A549 (cell line): ENCODE measurements around the gene RRBP1. TPM values are rescaled to one million over a fixed set of nuclear protein-coding genes. Genes with fewer than 3 reads are reported as not detected.

Experiments
- ATAC-seq, 2 experiments: fragments of 200-7000 bp in 1 of 2; fragments of >200 bp in 1 of 2; cut with Nextera tagmentation in 1 of 2; cut with Tn5 transposase in 1 of 2; 3 replicates each; pipeline versions ENCODE4 v1.8.0 to v1.9.1; 2018 to 2020; ENCODE audit warnings: mild to moderate bottlenecking in 1 of 2, moderate library complexity in 1 of 2
- CTCF ChIA-PET: fragments of 300-600 bp; sonication (Branson Sonifier 250); formaldehyde crosslinking; extraction: SDS; loops from one replicate; lab custom pipeline; 2021; ENCODE audit warnings: antibody characterized with exemption, inconsistent platforms; lab: Yijun Ruan, JAX
- POLR2A ChIA-PET: fragments of 350-600 bp; formaldehyde crosslinking; extraction: SDS; loops from one replicate; lab custom pipeline; 2021; ENCODE audit warnings: antibody characterized with exemption, inconsistent platforms; lab: Yijun Ruan, JAX
- DNase-seq, 2 experiments: peaks; one replicate each; pipeline versions ENCODE4 v3.0.0 to v3.0.0-alpha.2; 2011 to 2016; ENCODE audit warnings: low read depth in 1 of 2, low spot score in 1 of 2
- FAIRE-seq: peaks from 2 replicates; lab custom pipeline; 2011; peaks lifted over from hg19 to GRCh38; lab: Jason Lieb, UNC
- H3K27ac ChIP-seq, 2 experiments: fragments of >200 bp; sonication (Bioruptor Twin); formaldehyde crosslinking; 3 replicates each; pipeline ENCODE4 v1.5.1; 2016 to 2017
- H3K4me1 ChIP-seq: fragments of >200 bp; sonication (Bioruptor Twin); formaldehyde crosslinking; 3 replicates; pipeline ENCODE4 v1.6.1; 2016
- H3K4me2 ChIP-seq: fragments of >200 bp; sonication (Bioruptor Twin); formaldehyde crosslinking; 3 replicates; pipeline ENCODE4 v1.6.1; 2016
- H3K4me3 ChIP-seq: fragments of >200 bp; sonication (Bioruptor Twin); formaldehyde crosslinking; 3 replicates; pipeline ENCODE4 v1.5.1; 2016
- H3K9me3 ChIP-seq: fragments of >200 bp; sonication (Bioruptor Twin); formaldehyde crosslinking; 3 replicates; pipeline ENCODE4 v1.6.1; 2016
- CEBPB ChIP-seq, 2 experiments: fragments of >200 bp in 1 of 2; sonication (Bioruptor Twin) in 1 of 2; formaldehyde crosslinking in 1 of 2; IDR thresholded peaks; 2 replicates each; pipeline ENCODE4 v1.6.1; 2012 to 2016
- E2F6 ChIP-seq: IDR thresholded peaks from 2 replicates; pipeline ENCODE4 v1.6.1; 2012; ENCODE audit warnings: low read depth, borderline replicate concordance
- EHMT2 ChIP-seq: fragments of 200-600 bp; sonication (generic); IDR thresholded peaks from 2 replicates; pipeline ENCODE4 v1.6.1; 2016; ENCODE audit warnings: antibody characterized with exemption, low read depth, mild to moderate bottlenecking, moderate library complexity
- EP300 ChIP-seq, 2 experiments: fragments of >200 bp; sonication (Bioruptor Twin); formaldehyde crosslinking; IDR thresholded peaks; 2 replicates in 1 of 2; 3 replicates in 1 of 2; pipeline ENCODE4 v1.6.1; 2016 to 2017
- FOSL2 ChIP-seq, 2 experiments: fragments of 450-650 bp in 1 of 2; fragments of >200 bp in 1 of 2; sonication (Bioruptor Twin) in 1 of 2; formaldehyde crosslinking; IDR thresholded peaks; 2 replicates each; pipeline versions ENCODE4 v1.5.0 to v1.6.1; 2016 to 2020; ENCODE audit warnings: mild to moderate bottlenecking in 1 of 2, moderate library complexity in 1 of 2
- FOXS1 ChIP-seq: fragments of 250-450 bp; sonication (Bioruptor Pico); IDR thresholded peaks from 2 replicates; pipeline ENCODE4 v1.5.0; 2020; ENCODE audit warnings: mild to moderate bottlenecking, moderate library complexity
- GATA3 ChIP-seq: IDR thresholded peaks from 2 replicates; pipeline ENCODE4 v1.6.1; 2012; ENCODE audit warnings: borderline replicate concordance
- HDAC2 ChIP-seq: fragments of 200-600 bp; sonication (generic); IDR thresholded peaks from 2 replicates; pipeline ENCODE4 v1.6.1; 2016
- HOXB13 ChIP-seq: fragments of 250-450 bp; sonication (Bioruptor Pico); IDR thresholded peaks from 2 replicates; pipeline ENCODE4 v1.5.0; 2020; ENCODE audit warnings: low read depth, mild to moderate bottlenecking, moderate library complexity
- JUN ChIP-seq, 2 experiments: fragments of >200 bp; sonication (Bioruptor Twin); formaldehyde crosslinking; IDR thresholded peaks; 2 replicates in 1 of 2; 3 replicates in 1 of 2; pipeline ENCODE4 v1.6.1; 2016 to 2017
- KDM1A ChIP-seq: fragments of 200-600 bp; sonication (generic); IDR thresholded peaks from 2 replicates; pipeline ENCODE4 v1.6.1; 2016; ENCODE audit warnings: low read depth, mild to moderate bottlenecking
- MAFK ChIP-seq: fragments of 450-650 bp; IDR thresholded peaks from 2 replicates; pipeline ENCODE4 v1.6.1; 2014; ENCODE audit not compliant: partially characterized antibody
- MAZ ChIP-seq: fragments of 150-350 bp; IDR thresholded peaks from 2 replicates; pipeline ENCODE4 v1.6.1; 2014; ENCODE audit warnings: antibody characterized with exemption, low read depth, low read length, borderline replicate concordance
- NFE2L2 ChIP-seq: fragments of 150-350 bp; conservative IDR thresholded peaks from 2 replicates; pipeline ENCODE4 v1.6.1; 2014; ENCODE audit warnings: low read length
- POLR2A ChIP-seq: IDR thresholded peaks from 2 replicates; pipeline ENCODE4 v1.6.1; 2012; ENCODE audit warnings: mild to moderate bottlenecking, low read length
- POLR2AphosphoS2 ChIP-seq: conservative IDR thresholded peaks from 2 replicates; pipeline ENCODE4 v1.6.1; 2012; ENCODE audit warnings: low read length, improper control_type of control experiment, inconsistent platforms
- TFCP2L1 ChIP-seq: fragments of 250-450 bp; sonication (Bioruptor Pico); IDR thresholded peaks from 2 replicates; pipeline ENCODE4 v1.5.0; 2021; ENCODE audit warnings: mild to moderate bottlenecking
- ZC3H11A ChIP-seq: fragments of 450-650 bp; IDR thresholded peaks from 2 replicates; pipeline ENCODE4 v1.6.1; 2014; ENCODE audit warnings: antibody characterized with exemption, mild to moderate bottlenecking
- ZFP36 ChIP-seq: fragments of 450-650 bp; IDR thresholded peaks from 2 replicates; pipeline ENCODE4 v1.6.1; 2014; ENCODE audit warnings: borderline replicate concordance; ENCODE audit not compliant: partially characterized antibody
- ZNF302 ChIP-seq: fragments of 250-450 bp; sonication (Bioruptor Pico); IDR thresholded peaks from 2 replicates; pipeline ENCODE4 v1.9.0; 2021; ENCODE audit warnings: inconsistent platforms, mild to moderate bottlenecking, moderate library complexity
- WGBS: methylation state at CpG from one replicate; pipeline ENCODE4 v1.1.6; 2017; ENCODE audit errors: missing lambda C conversion rate; 5-methylcytosine and 5-hydroxymethylcytosine counted together
- polyA plus RNA-seq, 4 experiments: library from polyadenylated mRNA; depleted of rRNA in 3 of 4; stranded (reverse); fragments of >200 nt; fragmentation: RNase III in 1 of 4; extraction: RNeasy Plus Mini Kit Qiagen cat#74134 plus additional on column Dnase treatment in 1 of 4; gene quantifications; 2 replicates in 3 of 4; 3 replicates in 1 of 4; pipeline ENCODE4 v1.2.3, GENCODE V29; 2011 to 2017
- TF ChIP-seq, protein P1 (sequence below): fragments of >200 bp; sonication (Bioruptor Twin); formaldehyde crosslinking; IDR thresholded peaks from 2 replicates; pipeline ENCODE4 v1.6.1; 2016
- TF ChIP-seq, protein P2 (sequence below): fragments of >200 bp; sonication (Bioruptor Twin); formaldehyde crosslinking; IDR thresholded peaks from 3 replicates; pipeline ENCODE4 v1.5.1; 2016

The RRBP1 gene
- polyA plus RNA-seq, 2 of the 4 experiments (the other 2 are of a cell fraction): 51.6 to 79.6 TPM

GRCh38 chr20:17631576-17632319 is 50.3 kb downstream of the RRBP1 start:
- WGBS: 92% methylated on average over 9 of the region's 9 CpGs
- CTCF ChIA-PET: interaction anchor here (0.7 to 20.6 kb wide), 12 partner anchors 10 to 827 kb away, joined by 3 to 501 read pairs (median 4); partner anchors contain the start of gene BFSP1

GRCh38 chr20:17630806-17631195 is 51.2 kb downstream of the RRBP1 start:
- no peak for TF ChIP-seq ZC3H11A
- TF ChIP-seq E2F6: no peak
- TF ChIP-seq KDM1A: no peak
- TF ChIP-seq GATA3: no peak
- no peak for TF ChIP-seq FOSL2 (IDR thresholded peaks at IDR 0.05)
- no peak for TF ChIP-seq FOSL2 (CRISPR knock-in tag; IDR thresholded peaks at IDR 0.05)
- TF ChIP-seq HDAC2: no peak
- TF ChIP-seq EP300 (IDR thresholded peaks at IDR 0.05): no peak
- DNase-seq: no peak
- Histone ChIP-seq H3K4me1 (no peaks in the 10 kb centered on the region), H3K4me3 (no peak overlapping the region), H3K27ac (no peak overlapping the region), H3K9me3 (no peaks in the 10 kb centered on the region), H3K4me2 (no peak overlapping the region)
- no peak for FAIRE-seq
- ChIA-PET CTCF (interaction anchor here (1.2 to 20.6 kb wide), 11 partner anchors 11 to 382 kb away, joined by 3 to 501 read pairs (median 5); partner anchors contain the start of genes BFSP1 and RRBP1), POLR2A (no interaction called here)
- WGBS: 93% methylated on average over 6 of the region's 6 CpGs
- ATAC-seq: no peak

More at GRCh38 chr20:17631576-17632319, 50.3 kb downstream of the RRBP1 start:
- POLR2A ChIA-PET: no interaction called here
- no peak overlapping the region for H3K4me3 ChIP-seq
- no peak for TF ChIP-seq NFE2L2
- no peak for TF ChIP-seq HOXB13 (CRISPR knock-in tag)
- TF ChIP-seq JUN (IDR thresholded peaks at IDR 0.05): no peak
- TF ChIP-seq, protein P1, sequence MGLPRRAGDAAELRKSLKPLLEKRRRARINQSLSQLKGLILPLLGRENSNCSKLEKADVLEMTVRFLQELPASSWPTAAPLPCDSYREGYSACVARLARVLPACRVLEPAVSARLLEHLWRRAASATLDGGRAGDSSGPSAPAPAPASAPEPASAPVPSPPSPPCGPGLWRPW: no peak
- TF ChIP-seq, protein P2, sequence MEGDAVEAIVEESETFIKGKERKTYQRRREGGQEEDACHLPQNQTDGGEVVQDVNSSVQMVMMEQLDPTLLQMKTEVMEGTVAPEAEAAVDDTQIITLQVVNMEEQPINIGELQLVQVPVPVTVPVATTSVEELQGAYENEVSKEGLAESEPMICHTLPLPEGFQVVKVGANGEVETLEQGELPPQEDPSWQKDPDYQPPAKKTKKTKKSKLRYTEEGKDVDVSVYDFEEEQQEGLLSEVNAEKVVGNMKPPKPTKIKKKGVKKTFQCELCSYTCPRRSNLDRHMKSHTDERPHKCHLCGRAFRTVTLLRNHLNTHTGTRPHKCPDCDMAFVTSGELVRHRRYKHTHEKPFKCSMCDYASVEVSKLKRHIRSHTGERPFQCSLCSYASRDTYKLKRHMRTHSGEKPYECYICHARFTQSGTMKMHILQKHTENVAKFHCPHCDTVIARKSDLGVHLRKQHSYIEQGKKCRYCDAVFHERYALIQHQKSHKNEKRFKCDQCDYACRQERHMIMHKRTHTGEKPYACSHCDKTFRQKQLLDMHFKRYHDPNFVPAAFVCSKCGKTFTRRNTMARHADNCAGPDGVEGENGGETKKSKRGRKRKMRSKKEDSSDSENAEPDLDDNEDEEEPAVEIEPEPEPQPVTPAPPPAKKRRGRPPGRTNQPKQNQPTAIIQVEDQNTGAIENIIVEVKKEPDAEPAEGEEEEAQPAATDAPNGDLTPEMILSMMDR: no peak
- peak; percentile 65; the same call in 1 of the 2 replicates for TF ChIP-seq KDM1A
- FAIRE-seq: no peak
- H3K9me3 ChIP-seq: no peaks in the 10 kb centered on the region
- no peaks in the 10 kb centered on the region for H3K4me1 ChIP-seq
- ATAC-seq: no peak
- DNase-seq: no peak
- no peak overlapping the region for H3K4me2 ChIP-seq
- H3K27ac ChIP-seq: no peak overlapping the region

DNA sequence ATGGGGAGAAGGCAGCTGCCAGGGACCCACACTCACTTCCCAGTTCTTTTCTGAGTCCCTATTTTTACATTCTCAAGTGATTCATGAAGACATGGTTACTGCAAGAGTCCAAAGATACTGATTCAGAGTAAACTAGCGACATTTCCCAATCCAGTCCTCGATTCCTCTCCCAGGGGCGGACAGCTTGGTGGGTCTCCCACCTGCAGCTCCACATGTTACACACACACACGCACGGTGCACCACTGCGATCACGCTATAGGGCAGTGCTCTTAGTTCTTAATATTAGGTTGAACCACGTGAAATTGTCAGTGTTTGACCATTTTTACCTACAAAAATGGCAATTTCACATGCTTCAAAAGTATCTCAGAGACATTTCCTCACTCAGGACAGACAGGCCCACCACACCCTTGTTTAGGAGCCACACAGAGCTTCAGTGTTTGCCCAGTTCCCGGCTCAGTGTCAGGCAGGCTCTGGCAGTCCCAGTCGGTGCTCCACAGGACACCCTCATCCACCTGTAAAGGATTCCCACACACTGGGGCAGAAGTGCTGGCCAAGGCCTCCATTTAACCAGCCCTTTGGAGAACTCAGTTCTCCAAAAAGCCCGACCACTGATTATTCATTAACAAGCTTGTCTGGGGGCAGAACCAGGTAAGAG is 51.8 kb downstream of the RRBP1 start:
- Histone ChIP-seq H3K4me1 (no peaks in the 10 kb centered on the region), H3K4me2 (no peak overlapping the region), H3K4me3 (no peak overlapping the region), H3K9me3 (no peaks in the 10 kb centered on the region), H3K27ac (no peak overlapping the region)
- no peak for ATAC-seq
- CTCF ChIA-PET: interaction anchor here (0.9 to 20.6 kb wide), 11 partner anchors 11 to 383 kb away, joined by 3 to 501 read pairs (median 5); partner anchors contain the start of genes BFSP1 and RRBP1
- WGBS: 86% methylated on average over 11 of the region's 11 CpGs
- TF ChIP-seq FOXS1 (CRISPR knock-in tag) (no peak), ZFP36 (no peak), MAFK (no peak), MAZ (no peak), POLR2A (no peak), CEBPB (IDR thresholded peaks at IDR 0.05) (no peak), ZNF302 (no peak), EHMT2 (no peak), TFCP2L1 (CRISPR knock-in tag) (no peak), GATA3 (no peak), POLR2AphosphoS2 (no peak), HOXB13 (CRISPR knock-in tag) (no peak)
- FAIRE-seq: no peak
- DNase-seq: no peak
- POLR2A ChIA-PET: no interaction called here
